AG10803 (cell line): Measurements from ENCODE around the gene TP53I11.

ENCODE experiments used
- DNase-seq: peaks from one replicate; pipeline ENCODE4 v3.0.0; 2010; ENCODE audit warnings: low read depth
- H3K4me3 ChIP-seq: 2 replicates; pipeline ENCODE4 v1.5.1; 2011; ENCODE audit warnings: mild to moderate bottlenecking, low read length, control low read depth
- CTCF ChIP-seq: conservative IDR thresholded peaks from 2 replicates; pipeline ENCODE4 v1.5.1; 2011; ENCODE audit warnings: mild to moderate bottlenecking, low read length, control low read depth, inconsistent platforms

The TP53I11 gene

GRCh38 chr11:44950031-44950624 lies 555 bp downstream of the TP53I11 start:
- peak overlapping the region; percentile 81 for H3K4me3 ChIP-seq

GRCh38 chr11:44949160-44950030 lies 1.3 kb downstream of the TP53I11 start:
- TF ChIP-seq CTCF = peak; percentile 53
- peak overlapping the region; percentile 81 for H3K4me3 ChIP-seq

More at GRCh38 chr11:44950031-44950624, 555 bp downstream of the TP53I11 start:
- TF ChIP-seq CTCF = no peak
- no peak for DNase-seq

GRCh38 chr11:44948155-44948554 lies 2.5 kb downstream of the TP53I11 start:
- no peak for DNase-seq
- no peak overlapping the region for H3K4me3 ChIP-seq
- TF ChIP-seq CTCF = no peak

More at GRCh38 chr11:44949160-44950030, 1.3 kb downstream of the TP53I11 start:
- DNase-seq = peak; percentile 30

GRCh38 chr11:44947114-44947513 lies 3.6 kb downstream of the TP53I11 start:
- TF ChIP-seq CTCF = no peak
- no peak for DNase-seq
- no peak overlapping the region for H3K4me3 ChIP-seq

- peak; percentile 30 for DNase-seq
- no peak for TF ChIP-seq CTCF
- H3K4me3 ChIP-seq = no peak overlapping the region
These were observed 4.4 kb downstream of the TP53I11 start for GRCh38 chr11:44946263-44946662.

- TF ChIP-seq CTCF = no peak
- no peak for DNase-seq
- no peak overlapping the region for H3K4me3 ChIP-seq
These were observed 5.0 kb downstream of the TP53I11 start for GRCh38 chr11:44945666-44946065.

GRCh38 chr11:44944853-44945235 lies 5.8 kb downstream of the TP53I11 start:
- TF ChIP-seq CTCF = no peak
- H3K4me3 ChIP-seq = no peak overlapping the region
- DNase-seq = no peak
